Measurements from ENCODE around the gene EPHB1. TPM values are rescaled to one million over a fixed set of nuclear protein-coding genes. Genes with fewer than 3 reads are reported as not detected.

The EPHB1 gene
- total RNA-seq, 1 experiment from 2014 or later = 7.0 TPM

DNA sequence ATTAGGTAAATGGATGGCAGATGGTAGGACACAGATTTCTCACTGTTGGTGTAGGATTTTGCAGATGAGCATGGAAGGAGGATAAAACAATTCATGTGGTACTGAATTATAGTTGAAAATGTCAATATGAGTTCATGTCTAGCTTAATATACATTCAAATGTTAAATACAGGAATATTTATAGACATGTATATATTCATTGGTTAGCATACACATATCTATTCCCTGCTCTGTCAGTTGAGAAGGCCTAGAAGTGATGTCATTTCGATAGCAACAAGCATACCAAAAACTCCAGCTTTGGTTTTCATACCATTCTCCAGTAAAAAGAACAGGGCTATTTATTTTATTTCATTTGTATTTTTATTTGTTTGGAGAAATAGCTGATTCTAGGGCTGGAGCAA lies 497.1 kb downstream of the EPHB1 start:
- Mint-ChIP-seq H3K27ac (no peak overlapping the region), H3K36me3 (peaks cover 6% of the 10 kb centered on the region), H3K4me1 (peaks cover 4% of the 10 kb centered on the region), H3K27me3 (ENCODE audit: low read depth) (no peaks in the 10 kb centered on the region), H3K4me3 (no peak overlapping the region), H3K9me3 (peaks cover 16% of the 10 kb centered on the region)
- DNase-seq (ENCODE audit: low spot score) = no peak
- ChIA-PET CTCF (no interaction called here), POLR2A (no interaction called here)
- ATAC-seq = no peak
- no peak for TF ChIP-seq ZNF138 (CRISPR knock-in tag; conservative IDR thresholded peaks at IDR 0.05)
- TF ChIP-seq, protein P1, sequence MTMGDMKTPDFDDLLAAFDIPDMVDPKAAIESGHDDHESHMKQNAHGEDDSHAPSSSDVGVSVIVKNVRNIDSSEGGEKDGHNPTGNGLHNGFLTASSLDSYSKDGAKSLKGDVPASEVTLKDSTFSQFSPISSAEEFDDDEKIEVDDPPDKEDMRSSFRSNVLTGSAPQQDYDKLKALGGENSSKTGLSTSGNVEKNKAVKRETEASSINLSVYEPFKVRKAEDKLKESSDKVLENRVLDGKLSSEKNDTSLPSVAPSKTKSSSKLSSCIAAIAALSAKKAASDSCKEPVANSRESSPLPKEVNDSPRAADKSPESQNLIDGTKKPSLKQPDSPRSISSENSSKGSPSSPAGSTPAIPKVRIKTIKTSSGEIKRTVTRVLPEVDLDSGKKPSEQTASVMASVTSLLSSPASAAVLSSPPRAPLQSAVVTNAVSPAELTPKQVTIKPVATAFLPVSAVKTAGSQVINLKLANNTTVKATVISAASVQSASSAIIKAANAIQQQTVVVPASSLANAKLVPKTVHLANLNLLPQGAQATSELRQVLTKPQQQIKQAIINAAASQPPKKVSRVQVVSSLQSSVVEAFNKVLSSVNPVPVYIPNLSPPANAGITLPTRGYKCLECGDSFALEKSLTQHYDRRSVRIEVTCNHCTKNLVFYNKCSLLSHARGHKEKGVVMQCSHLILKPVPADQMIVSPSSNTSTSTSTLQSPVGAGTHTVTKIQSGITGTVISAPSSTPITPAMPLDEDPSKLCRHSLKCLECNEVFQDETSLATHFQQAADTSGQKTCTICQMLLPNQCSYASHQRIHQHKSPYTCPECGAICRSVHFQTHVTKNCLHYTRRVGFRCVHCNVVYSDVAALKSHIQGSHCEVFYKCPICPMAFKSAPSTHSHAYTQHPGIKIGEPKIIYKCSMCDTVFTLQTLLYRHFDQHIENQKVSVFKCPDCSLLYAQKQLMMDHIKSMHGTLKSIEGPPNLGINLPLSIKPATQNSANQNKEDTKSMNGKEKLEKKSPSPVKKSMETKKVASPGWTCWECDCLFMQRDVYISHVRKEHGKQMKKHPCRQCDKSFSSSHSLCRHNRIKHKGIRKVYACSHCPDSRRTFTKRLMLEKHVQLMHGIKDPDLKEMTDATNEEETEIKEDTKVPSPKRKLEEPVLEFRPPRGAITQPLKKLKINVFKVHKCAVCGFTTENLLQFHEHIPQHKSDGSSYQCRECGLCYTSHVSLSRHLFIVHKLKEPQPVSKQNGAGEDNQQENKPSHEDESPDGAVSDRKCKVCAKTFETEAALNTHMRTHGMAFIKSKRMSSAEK (CRISPR knock-in tag; IDR thresholded peaks at IDR 0.05; ENCODE audit: borderline replicate concordance) = no peak
- TF ChIP-seq, protein P2, sequence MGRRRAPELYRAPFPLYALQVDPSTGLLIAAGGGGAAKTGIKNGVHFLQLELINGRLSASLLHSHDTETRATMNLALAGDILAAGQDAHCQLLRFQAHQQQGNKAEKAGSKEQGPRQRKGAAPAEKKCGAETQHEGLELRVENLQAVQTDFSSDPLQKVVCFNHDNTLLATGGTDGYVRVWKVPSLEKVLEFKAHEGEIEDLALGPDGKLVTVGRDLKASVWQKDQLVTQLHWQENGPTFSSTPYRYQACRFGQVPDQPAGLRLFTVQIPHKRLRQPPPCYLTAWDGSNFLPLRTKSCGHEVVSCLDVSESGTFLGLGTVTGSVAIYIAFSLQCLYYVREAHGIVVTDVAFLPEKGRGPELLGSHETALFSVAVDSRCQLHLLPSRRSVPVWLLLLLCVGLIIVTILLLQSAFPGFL (CRISPR knock-in tag; IDR thresholded peaks at IDR 0.05; ENCODE audit: borderline replicate concordance) = no peak
- no peak for TF ChIP-seq CBFB (CRISPR knock-in tag; IDR thresholded peaks at IDR 0.05; ENCODE audit: low read depth)
- no peak for TF ChIP-seq GRHL2 (CRISPR knock-in tag; IDR thresholded peaks at IDR 0.05; ENCODE audit: insufficient replicate concordance, severe bottlenecking)
- no peak for TF ChIP-seq ZNF232 (CRISPR knock-in tag; IDR thresholded peaks at IDR 0.05)
- TF ChIP-seq ZNF219 (CRISPR knock-in tag; IDR thresholded peaks at IDR 0.05; ENCODE audit: borderline replicate concordance) = no peak
- no peak for TF ChIP-seq ESRRA (CRISPR knock-in tag; IDR thresholded peaks at IDR 0.05; ENCODE audit: borderline replicate concordance)
- TF ChIP-seq SOX15 (CRISPR knock-in tag; IDR thresholded peaks at IDR 0.05) = no peak
- TF ChIP-seq GTF2I (CRISPR knock-in tag; conservative IDR thresholded peaks at IDR 0.05) = no peak
- TF ChIP-seq, protein P3, sequence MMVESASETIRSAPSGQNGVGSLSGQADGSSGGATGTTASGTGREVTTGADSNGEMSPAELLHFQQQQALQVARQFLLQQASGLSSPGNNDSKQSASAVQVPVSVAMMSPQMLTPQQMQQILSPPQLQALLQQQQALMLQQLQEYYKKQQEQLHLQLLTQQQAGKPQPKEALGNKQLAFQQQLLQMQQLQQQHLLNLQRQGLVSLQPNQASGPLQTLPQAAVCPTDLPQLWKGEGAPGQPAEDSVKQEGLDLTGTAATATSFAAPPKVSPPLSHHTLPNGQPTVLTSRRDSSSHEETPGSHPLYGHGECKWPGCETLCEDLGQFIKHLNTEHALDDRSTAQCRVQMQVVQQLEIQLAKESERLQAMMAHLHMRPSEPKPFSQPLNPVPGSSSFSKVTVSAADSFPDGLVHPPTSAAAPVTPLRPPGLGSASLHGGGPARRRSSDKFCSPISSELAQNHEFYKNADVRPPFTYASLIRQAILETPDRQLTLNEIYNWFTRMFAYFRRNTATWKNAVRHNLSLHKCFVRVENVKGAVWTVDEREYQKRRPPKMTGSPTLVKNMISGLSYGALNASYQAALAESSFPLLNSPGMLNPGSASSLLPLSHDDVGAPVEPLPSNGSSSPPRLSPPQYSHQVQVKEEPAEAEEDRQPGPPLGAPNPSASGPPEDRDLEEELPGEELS (CRISPR knock-in tag; IDR thresholded peaks at IDR 0.05) = no peak
- no peak for TF ChIP-seq FOXJ3 (CRISPR knock-in tag; IDR thresholded peaks at IDR 0.05; ENCODE audit: borderline replicate concordance)
- no peak for TF ChIP-seq ZNF317 (CRISPR knock-in tag; IDR thresholded peaks at IDR 0.05; ENCODE audit: borderline replicate concordance, low read depth)

DNA sequence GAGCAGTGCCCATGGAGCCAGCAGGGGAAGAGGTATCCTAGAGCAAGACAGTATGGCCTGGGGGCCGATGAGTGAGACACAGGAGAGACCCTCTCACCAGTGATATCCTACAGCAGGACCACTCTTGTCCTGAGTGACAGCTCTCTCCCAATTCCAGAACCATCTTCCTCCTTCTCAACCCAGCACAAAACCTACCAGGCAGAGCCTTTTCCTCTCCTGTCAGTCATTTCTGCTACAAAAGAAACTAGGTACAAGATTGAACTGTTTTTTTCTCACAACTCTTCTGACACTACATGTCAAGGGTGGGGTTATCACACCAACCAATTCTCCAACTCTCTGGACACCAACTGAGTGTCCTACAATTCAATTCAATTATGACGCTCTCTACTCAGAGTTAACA lies 506.6 kb downstream of the EPHB1 start:
- H3K27ac Mint-ChIP-seq = no peak overlapping the region
- TF ChIP-seq, protein P4, sequence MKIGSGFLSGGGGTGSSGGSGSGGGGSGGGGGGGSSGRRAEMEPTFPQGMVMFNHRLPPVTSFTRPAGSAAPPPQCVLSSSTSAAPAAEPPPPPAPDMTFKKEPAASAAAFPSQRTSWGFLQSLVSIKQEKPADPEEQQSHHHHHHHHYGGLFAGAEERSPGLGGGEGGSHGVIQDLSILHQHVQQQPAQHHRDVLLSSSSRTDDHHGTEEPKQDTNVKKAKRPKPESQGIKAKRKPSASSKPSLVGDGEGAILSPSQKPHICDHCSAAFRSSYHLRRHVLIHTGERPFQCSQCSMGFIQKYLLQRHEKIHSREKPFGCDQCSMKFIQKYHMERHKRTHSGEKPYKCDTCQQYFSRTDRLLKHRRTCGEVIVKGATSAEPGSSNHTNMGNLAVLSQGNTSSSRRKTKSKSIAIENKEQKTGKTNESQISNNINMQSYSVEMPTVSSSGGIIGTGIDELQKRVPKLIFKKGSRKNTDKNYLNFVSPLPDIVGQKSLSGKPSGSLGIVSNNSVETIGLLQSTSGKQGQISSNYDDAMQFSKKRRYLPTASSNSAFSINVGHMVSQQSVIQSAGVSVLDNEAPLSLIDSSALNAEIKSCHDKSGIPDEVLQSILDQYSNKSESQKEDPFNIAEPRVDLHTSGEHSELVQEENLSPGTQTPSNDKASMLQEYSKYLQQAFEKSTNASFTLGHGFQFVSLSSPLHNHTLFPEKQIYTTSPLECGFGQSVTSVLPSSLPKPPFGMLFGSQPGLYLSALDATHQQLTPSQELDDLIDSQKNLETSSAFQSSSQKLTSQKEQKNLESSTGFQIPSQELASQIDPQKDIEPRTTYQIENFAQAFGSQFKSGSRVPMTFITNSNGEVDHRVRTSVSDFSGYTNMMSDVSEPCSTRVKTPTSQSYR (CRISPR knock-in tag; IDR thresholded peaks at IDR 0.05) = no peak
- TF ChIP-seq JAZF1 (CRISPR knock-in tag; IDR thresholded peaks at IDR 0.05) = no peak
- TF ChIP-seq, protein P5, sequence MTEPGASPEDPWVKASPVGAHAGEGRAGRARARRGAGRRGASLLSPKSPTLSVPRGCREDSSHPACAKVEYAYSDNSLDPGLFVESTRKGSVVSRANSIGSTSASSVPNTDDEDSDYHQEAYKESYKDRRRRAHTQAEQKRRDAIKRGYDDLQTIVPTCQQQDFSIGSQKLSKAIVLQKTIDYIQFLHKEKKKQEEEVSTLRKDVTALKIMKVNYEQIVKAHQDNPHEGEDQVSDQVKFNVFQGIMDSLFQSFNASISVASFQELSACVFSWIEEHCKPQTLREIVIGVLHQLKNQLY (CRISPR knock-in tag; IDR thresholded peaks at IDR 0.05) = no peak
- TF ChIP-seq RORB (CRISPR knock-in tag; IDR thresholded peaks at IDR 0.05) = no peak
- TF ChIP-seq, protein P6, sequence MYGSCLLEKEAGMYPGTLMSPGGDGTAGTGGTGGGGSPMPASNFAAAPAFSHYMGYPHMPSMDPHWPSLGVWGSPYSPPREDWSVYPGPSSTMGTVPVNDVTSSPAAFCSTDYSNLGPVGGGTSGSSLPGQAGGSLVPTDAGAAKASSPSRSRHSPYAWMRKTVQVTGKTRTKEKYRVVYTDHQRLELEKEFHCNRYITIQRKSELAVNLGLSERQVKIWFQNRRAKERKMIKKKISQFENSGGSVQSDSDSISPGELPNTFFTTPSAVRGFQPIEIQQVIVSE (CRISPR knock-in tag; IDR thresholded peaks at IDR 0.05; ENCODE audit: borderline replicate concordance) = no peak
- TF ChIP-seq, protein P7, sequence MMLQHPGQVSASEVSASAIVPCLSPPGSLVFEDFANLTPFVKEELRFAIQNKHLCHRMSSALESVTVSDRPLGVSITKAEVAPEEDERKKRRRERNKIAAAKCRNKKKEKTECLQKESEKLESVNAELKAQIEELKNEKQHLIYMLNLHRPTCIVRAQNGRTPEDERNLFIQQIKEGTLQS (CRISPR knock-in tag; conservative IDR thresholded peaks at IDR 0.05) = no peak
- no peak overlapping the region for H3K4me3 Mint-ChIP-seq
- no peak for ATAC-seq
- H3K27me3 Mint-ChIP-seq (ENCODE audit: low read depth) = peaks cover 8% of the 10 kb centered on the region; the same call in 1 of the 2 replicates
- peaks cover 8% of the 10 kb centered on the region for H3K4me1 Mint-ChIP-seq
- peaks cover 19% of the 10 kb centered on the region for H3K36me3 Mint-ChIP-seq
- DNase-seq (ENCODE audit: low spot score) = no peak
- ChIA-PET POLR2A (no interaction called here), CTCF (no interaction called here)
- H3K9me3 Mint-ChIP-seq = peaks cover 23% of the 10 kb centered on the region
